DND-41 (cell line): Measurements from ENCODE around the gene TTBK1.

ENCODE experiments used
- ATAC-seq: fragments of 200-7000 bp; cut with Tn5 transposase; 3 replicates; pipeline ENCODE4 v1.9.1; 2021; ENCODE audit warnings: low read depth; ENCODE audit not compliant: insufficient read depth
- DNase-seq: peaks from one replicate; pipeline ENCODE4 v3.0.0-alpha.2; 2020
- H2AFZ ChIP-seq: 2 replicates; pipeline ENCODE4 v1.6.0; 2012; ENCODE audit warnings: low read depth, low read length
- H3K27ac ChIP-seq: 2 replicates; pipeline ENCODE4 v1.5.1; 2012; ENCODE audit warnings: low read length, inconsistent platforms
- H3K27me3 ChIP-seq: fragments of 200-600 bp; sonication (generic); 2 replicates; pipeline ENCODE4 v1.6.0; 2012; ENCODE audit warnings: low read length, mild to moderate bottlenecking, inconsistent platforms; ENCODE audit not compliant: insufficient read depth, poor library complexity
- H3K36me3 ChIP-seq: 2 replicates; pipeline ENCODE4 v1.5.1; 2012; ENCODE audit warnings: low read length, inconsistent platforms; ENCODE audit not compliant: insufficient read depth
- H3K4me1 ChIP-seq: 2 replicates; pipeline ENCODE4 v1.5.1; 2012; ENCODE audit warnings: mild to moderate bottlenecking, low read length; ENCODE audit not compliant: insufficient read depth
- H3K4me2 ChIP-seq: 2 replicates; pipeline ENCODE4 v1.6.0; 2012; ENCODE audit warnings: mild to moderate bottlenecking, moderate library complexity, low read length, inconsistent platforms; ENCODE audit not compliant: insufficient read depth
- H3K4me3 ChIP-seq, 2 experiments: fragments of 200-600 bp in 1 of 2; shearing (Covaris generic) in 1 of 2; 2 replicates each; pipeline ENCODE4 v1.5.1; 2012 to 2016; ENCODE audit warnings: inconsistent platforms in 2 of 2, low read length in 2 of 2, mild to moderate bottlenecking in 2 of 2, low read depth in 1 of 2, moderate library complexity in 1 of 2
- H3K79me2 ChIP-seq: 2 replicates; pipeline ENCODE4 v1.6.0; 2012; ENCODE audit warnings: low read length, inconsistent platforms; ENCODE audit not compliant: insufficient read depth
- H3K9ac ChIP-seq: 2 replicates; pipeline ENCODE4 v1.6.0; 2012; ENCODE audit warnings: low read depth, mild to moderate bottlenecking, inconsistent platforms, low read length, moderate library complexity
- H3K9me3 ChIP-seq: 2 replicates; pipeline ENCODE4 v1.5.1; 2012; ENCODE audit warnings: low read length, moderate library complexity, mild to moderate bottlenecking, inconsistent platforms; ENCODE audit not compliant: insufficient read depth, severe bottlenecking
- H4K20me1 ChIP-seq: 2 replicates; pipeline ENCODE4 v1.6.0; 2012; ENCODE audit warnings: low read length; ENCODE audit not compliant: insufficient read depth
- EZH2 ChIP-seq: IDR thresholded peaks from 3 replicates; pipeline ENCODE4 v1.6.1; 2012; ENCODE audit warnings: borderline replicate concordance, low read depth, mild to moderate bottlenecking, moderate library complexity, low read length, inconsistent platforms; ENCODE audit not compliant: severe bottlenecking
- TF ChIP-seq, protein P1 (sequence below): IDR thresholded peaks from 2 replicates; pipeline ENCODE4 v1.5.1; 2012; ENCODE audit warnings: borderline replicate concordance, low read length, moderate library complexity, mild to moderate bottlenecking; ENCODE audit not compliant: poor library complexity, severe bottlenecking; ENCODE audit errors: extremely low read depth

The TTBK1 gene

DNA sequence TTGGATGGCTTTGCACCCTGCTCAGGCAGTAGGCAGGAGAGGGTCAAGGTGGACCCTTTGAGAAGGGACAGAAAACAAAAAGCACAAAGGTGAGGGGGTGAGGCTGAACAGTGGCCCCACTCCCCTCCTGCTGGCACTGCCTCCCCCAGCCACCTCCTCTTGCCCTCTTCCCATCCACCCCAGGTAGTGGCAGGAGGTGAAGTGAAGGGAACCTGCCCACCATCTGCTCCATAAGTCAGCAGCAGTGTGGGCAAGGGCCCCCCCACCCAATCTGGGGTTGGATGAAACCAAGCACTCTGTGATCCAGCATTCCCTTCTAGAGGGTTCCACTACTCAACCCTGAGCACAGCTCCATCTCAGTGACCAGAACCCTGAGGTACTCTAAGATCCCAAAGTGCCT is 28.7 kb downstream of the TTBK1 start:
- Histone ChIP-seq H3K36me3 (no peaks in the 10 kb centered on the region), H3K4me1 (peaks cover 14% of the 10 kb centered on the region), H3K27ac (no peak overlapping the region), H3K4me2 (no peak overlapping the region), H3K27me3 (peaks cover 37% of the 10 kb centered on the region), H3K4me3 (no peak overlapping the region), H4K20me1 (peaks cover 4% of the 10 kb centered on the region; the same call in 1 of the 2 replicates), H3K9me3 (no peaks in the 10 kb centered on the region), H3K79me2 (no peaks in the 10 kb centered on the region), H3K9ac (no peak overlapping the region), H2AFZ (no peak overlapping the region)
- ATAC-seq (no peak), DNase-seq (no peak)
- no peak for TF ChIP-seq EZH2
- TF ChIP-seq, protein P1, sequence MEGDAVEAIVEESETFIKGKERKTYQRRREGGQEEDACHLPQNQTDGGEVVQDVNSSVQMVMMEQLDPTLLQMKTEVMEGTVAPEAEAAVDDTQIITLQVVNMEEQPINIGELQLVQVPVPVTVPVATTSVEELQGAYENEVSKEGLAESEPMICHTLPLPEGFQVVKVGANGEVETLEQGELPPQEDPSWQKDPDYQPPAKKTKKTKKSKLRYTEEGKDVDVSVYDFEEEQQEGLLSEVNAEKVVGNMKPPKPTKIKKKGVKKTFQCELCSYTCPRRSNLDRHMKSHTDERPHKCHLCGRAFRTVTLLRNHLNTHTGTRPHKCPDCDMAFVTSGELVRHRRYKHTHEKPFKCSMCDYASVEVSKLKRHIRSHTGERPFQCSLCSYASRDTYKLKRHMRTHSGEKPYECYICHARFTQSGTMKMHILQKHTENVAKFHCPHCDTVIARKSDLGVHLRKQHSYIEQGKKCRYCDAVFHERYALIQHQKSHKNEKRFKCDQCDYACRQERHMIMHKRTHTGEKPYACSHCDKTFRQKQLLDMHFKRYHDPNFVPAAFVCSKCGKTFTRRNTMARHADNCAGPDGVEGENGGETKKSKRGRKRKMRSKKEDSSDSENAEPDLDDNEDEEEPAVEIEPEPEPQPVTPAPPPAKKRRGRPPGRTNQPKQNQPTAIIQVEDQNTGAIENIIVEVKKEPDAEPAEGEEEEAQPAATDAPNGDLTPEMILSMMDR = no peak

DNA sequence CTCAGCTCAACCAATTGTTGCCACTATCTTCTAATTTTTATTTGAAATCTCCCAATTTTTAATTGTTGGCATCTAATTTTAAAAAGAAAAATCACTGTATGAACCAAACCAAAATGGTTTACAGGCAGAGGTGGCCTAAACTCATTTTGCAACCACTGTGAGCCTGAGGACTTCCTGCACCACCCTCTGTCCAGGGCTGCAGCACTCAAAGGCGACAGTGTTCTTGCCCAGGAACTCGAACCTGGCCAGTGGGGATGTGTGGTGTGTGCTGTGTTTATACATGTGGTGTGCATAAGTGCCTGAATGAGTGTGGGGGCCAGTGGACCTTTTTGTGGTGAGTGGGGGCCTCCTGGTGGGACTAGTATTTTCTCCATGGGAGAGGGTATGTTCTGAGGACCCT is 30.4 kb downstream of the TTBK1 start:
- Histone ChIP-seq H3K27me3 (peaks cover 24% of the 10 kb centered on the region), H3K4me2 (no peak overlapping the region), H3K27ac (no peak overlapping the region), H2AFZ (no peak overlapping the region), H3K9ac (no peak overlapping the region), H3K4me1 (peaks cover 14% of the 10 kb centered on the region), H3K36me3 (no peaks in the 10 kb centered on the region), H3K4me3 (no peak overlapping the region), H3K79me2 (no peaks in the 10 kb centered on the region), H3K9me3 (no peaks in the 10 kb centered on the region), H4K20me1 (peaks cover 4% of the 10 kb centered on the region; the same call in 1 of the 2 replicates)
- DNase-seq = no peak
- TF ChIP-seq, protein P1 = no peak
- no peak for TF ChIP-seq EZH2
- no peak for ATAC-seq

DNA sequence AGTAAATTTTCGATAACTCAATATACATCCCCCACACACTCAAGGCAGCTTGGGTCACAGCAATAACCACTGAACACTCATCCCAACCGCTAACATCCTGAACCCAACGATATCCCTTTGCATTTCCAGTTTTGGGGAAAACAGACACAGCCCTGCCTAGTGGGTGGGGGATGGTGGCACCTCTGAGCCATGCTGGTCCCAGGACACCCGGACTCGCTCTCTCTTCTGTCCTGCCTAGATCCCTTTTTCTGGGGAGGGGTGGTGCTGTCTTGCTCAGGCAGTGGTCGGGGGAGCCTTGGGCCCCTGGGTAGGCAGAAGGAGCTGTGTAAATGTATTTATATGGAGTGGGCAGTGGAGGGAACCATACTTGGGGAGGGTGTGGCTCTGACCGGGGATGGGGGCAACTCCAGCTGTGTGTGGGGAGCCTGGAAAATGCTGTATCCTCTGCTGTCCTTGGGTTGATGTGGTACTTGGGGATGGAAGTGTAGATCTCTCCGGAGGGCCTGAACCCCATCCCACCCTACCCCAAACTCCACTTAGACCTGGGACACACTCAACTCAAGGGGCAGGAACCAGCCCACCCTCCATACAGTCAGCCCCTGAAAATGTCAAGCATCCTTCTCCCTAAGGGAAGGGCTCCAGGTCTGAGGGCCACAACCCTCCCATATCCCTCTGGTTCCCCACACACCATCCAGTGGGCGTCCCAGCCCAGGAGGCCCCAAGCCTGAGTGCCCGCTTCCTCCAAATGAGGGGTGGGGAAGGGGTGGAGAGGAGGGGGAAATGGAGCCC is 31.0 kb downstream of the TTBK1 start:
- Histone ChIP-seq H3K79me2 (no peaks in the 10 kb centered on the region), H3K4me2 (no peak overlapping the region), H3K27me3 (peaks cover 18% of the 10 kb centered on the region), H4K20me1 (no peaks in the 10 kb centered on the region), H3K4me3 (no peak overlapping the region), H3K27ac (no peak overlapping the region), H2AFZ (no peak overlapping the region), H3K36me3 (no peaks in the 10 kb centered on the region), H3K9me3 (no peaks in the 10 kb centered on the region), H3K9ac (no peak overlapping the region), H3K4me1 (peaks cover 9% of the 10 kb centered on the region)
- ATAC-seq (no peak), DNase-seq (no peak)
- TF ChIP-seq, protein P1 = no peak
- no peak for TF ChIP-seq EZH2
